HG02571 (cell line): Measurements from ENCODE around the gene CARS2.
"Not testable (repeated sequence)": the region's sequence is repeated elsewhere in the genome, so short reads cannot be mapped to it uniquely, and the experiment has no call there.

ENCODE experiments used
- ATAC-seq: cut with Tn5 transposase; IDR thresholded peaks from one replicate; pipeline ENCODE4 v1.9.1; 2021; ENCODE audit warnings: mild to moderate bottlenecking, moderate library complexity; ENCODE audit not compliant: unreplicated experiment

CARS2 gene

DNA sequence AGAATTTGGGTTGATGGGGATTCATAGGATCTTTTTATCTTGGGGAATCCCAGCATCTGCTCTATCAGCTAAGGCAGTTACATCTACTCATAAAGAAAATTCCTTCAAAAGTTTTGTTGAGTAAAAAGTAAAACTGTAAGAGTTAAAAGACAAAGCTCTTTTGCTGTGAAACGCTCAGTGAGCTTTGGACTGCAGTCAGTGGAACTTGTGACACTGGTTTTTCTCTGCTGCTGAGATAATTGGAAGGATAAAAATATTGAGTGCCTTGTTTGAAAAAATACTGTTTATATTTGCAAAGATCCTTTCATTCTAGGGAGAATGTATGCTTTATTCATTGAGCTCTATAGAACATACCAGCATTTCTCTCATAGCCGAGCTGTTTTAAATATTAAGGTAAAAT lies 85.3 kb downstream of the CARS2 start:
- ATAC-seq, result no peak

DNA sequence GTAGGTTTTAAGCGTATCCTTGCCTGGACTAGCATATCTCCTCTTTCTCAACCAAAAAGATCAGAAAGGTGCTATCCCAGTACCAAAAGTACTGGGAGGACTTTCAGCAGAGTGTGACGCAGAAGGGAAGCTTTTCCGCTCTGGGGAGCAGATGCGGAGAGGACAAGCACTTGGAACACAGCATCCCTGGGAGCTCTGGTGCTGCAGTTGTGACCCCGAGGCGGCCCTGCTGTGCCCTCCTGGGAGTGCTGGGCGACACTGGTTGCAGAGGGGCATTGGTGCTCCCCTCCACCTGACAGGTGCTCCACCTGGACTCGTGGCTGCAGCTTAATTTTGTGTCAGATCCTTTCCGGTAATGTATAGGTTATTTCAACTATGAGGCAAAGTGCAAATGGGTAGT lies 87.1 kb downstream of the CARS2 start:
- ATAC-seq, result no peak

DNA sequence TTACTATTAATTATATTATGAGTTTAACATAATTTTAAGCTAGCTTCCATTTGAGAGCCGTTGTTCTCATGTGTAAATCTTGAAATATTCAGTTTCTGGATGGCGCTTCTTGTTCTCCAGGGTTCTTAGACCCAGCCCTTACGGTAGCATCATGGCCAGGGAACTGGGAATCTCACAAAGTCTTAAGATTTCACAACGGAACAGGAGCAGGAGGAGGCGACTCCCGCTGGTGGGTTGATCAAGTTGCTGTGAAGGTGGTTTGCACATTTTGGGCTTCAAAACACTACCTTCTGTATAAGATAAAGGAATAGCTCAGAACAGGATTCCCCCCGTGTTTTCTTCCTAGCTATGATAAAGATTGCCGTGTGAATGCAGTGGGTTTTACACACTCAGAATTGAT lies 87.7 kb downstream of the CARS2 start:
- no peak for ATAC-seq

DNA sequence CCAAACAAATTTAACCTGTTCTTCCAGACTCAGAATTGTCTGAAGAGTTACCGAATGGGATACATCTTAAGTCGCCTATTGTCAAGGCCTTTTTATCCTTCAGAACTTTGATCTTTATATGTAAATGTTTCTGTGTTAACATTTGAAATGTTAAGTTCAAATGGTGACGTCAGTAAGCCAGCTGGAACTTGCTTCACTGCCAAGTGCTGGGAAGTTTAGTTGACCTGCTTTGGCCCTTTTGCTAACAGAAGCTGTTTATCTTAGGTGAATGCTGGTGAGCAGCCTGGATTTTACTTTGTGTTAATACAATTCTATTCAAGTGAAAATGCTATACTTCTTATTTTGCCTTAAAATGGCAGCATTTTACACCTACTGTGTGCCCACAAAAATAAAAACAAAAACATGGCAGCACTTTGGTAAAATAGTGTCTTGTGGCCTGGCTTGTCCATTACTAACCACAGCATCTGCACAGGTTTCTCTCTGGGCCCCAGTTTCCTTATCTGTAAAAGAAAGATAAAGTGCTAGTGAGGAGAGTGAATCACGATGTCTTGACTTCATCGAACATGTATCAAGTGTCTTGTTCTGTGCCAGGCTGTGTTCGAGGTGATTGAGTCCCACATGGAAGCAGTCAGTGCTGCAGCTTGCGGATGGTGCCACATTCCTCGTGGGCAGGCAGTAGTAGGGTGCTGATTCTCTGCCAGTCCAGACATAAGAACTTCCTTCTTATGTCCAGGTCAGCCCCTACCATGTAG lies 88.4 kb downstream of the CARS2 start:
- ATAC-seq, result no peak

DNA sequence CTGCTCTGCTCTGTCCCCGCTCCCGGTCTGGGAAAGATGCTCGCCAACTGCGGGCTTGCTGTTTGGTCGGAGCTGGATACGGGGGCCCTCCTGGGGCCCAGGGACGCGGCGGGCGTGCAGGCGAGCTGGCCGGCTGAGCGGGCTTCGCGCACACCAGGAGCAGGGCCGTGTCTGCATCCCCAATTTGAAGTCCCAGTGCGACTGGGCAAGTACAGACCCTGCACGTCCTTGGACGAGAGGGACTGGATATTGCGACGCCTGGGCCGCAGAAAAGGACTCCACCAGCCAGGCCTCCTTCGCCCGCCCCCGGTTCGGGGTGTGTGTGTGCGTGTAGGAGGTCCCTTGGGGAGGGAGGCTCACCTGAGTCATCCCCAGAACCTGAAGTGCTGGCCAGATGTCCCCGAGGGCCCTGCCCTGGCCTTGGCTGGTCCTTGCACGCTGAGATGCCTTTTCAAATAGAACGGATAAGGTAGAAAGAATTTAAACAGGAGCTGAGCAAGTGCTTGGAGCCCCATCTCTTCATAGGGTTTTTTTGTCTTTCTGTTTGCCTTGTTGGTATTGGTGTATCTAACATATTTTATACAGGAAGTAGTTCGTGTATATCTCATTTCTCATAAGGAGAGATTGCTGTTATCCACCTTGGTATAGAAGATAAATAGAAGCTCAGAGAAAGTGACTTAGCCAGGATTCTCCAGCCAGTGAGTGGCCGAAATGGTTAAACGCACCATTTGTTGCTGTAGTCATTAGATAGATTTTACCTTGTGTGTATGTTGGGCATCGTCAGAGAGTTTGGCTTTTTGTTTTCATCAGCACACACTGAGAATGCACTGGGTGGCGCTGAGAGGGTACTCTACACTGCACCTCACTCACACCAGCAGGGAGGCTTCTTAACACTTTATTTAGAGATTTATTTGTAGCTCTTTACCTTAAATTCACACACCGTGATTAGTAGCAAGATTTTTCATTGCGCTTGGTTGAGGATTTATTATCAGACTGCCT lies 89.5 kb downstream of the CARS2 start:
- peak; percentile 56 for ATAC-seq

DNA sequence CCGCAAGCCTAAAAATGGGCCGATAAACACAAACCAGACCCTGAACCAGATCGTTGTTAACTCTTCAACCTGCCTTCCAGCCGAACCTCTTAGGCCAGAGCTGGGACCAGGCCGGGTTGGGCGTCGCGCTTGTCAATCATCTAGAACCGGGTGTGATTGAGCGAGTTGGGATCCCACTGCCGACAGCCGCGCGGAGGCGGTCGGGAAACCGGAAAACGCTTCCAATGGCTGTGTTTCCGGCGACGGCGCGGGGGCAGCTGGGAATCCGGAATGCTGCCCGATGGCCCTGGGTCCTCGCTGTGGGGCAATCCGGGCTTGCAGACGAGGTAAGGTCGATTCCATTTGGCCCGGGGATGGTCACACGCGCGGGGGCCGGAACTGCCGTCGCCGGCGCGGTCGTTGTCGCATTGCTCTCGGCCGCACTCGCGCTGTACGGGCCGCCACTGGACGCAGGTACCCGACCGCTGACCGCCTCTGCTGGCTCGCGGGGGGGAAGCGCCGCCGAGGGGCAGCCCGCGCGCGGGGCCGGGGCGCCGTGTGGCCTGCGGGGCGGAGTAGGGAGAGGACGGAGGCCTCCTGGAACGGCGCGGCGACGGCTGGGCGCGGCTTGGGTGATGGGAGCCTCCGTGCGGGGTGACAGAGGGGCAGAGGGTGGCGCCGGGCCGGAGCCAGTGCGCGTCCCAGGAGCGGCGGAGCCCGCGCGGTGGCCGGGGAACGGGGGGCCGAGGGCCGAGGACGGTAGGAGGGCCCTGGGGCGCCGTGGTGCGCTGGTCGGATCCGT lies 90.4 kb downstream of the CARS2 start, which contains the start of gene NAXD:
Gene NAXD (plus strand): TSS at position 224 of the 781 bp plus-strand sequence. CDS start 57 bp downstream, at position 281.
- ATAC-seq, result peak; percentile 75

DNA sequence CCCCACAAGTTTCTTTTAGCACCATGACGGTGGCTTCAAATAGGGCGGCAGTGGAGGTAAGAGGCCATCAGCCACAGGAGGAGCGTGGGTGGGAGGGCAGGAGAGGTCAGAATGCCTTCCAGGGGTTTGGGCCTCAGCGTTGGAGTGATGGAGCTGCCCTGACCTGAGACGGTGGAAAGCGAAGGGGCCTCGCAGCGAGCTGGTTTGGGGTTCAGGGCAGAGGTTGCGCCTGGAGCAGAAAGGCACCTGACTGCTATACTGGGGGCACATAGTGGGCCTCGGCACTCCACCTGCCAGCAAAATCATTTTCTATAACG lies 91.0 kb downstream of the CARS2 start:
- ATAC-seq, result no peak

DNA sequence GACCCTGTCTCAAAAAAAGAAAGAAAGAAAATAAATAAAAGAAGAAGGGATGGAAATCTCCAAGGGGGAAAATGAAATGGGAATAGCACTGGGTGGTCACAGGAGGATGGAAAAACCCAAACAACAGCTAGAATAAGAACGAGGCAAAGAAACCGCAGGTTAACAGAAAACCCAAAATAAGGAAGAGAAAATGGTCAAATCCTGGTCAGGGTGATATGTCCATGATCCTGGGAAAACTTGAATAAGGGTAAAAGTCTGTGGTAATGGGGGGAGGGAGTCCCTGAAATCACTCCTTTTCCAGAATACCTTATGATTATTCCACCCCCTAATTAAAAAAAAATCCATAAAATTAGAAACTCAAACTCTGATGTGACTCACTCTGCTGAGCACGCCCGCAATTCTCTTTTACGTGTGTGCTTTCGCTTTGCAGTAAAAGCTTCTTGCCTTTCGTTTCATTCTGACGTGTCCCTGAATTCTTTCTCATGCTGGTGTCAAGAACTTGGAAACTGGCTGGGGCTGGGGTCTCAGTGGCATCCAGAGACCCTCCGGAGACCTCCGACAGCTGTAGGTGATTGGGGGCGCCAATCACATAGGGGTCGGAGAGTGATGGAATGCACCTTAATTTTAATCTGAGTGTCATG lies 94.8 kb downstream of the CARS2 start:
- ATAC-seq, result no peak

DNA sequence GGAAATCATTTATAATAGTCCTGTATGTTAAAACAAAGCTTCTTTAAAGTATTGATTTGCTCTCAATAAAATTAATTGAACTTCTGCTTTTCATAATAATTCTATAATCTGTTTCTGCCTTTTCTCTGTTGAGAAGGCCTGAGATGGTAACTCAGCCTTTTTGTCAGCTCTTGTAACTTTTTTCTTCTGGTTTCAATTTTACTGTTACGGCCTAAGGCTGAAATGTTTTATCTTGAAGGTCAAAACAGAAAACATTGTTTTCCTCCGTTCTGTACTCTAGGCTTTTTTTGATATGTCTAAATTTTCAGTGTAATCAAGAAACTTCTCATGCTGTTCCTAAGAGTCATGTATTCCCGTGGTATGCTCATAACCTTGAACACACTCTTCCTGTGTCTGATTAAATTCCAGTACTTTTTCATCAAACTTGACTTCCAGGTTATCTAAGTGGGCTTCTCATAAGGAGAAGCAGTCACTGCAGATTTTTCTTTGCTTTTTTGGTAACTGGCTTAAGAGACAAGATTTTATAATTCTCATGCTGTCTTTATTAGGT lies 98.2 kb downstream of the CARS2 start:
- ATAC-seq, result no peak

DNA sequence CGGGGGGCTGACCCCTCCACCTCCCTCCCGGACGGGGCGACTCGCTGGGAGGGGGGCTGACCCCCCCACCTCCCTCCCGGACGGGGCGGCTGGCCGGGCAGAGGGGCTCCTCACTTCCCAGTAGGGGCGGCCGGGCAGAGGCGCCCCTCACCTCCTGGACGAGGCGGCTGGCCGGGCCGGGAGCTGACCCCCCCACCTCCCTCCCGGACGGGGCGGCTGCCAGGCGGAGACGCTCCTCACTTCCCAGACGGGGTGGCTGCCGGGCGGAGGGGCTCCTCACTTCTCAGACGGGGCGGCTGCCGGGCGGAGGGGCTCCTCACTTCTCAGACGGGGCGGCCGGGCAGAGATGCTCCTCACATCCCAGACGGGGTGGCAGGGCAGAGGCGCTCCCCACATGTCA lies 99.6 kb downstream of the CARS2 start:
- not testable (repeated sequence) for ATAC-seq

DNA sequence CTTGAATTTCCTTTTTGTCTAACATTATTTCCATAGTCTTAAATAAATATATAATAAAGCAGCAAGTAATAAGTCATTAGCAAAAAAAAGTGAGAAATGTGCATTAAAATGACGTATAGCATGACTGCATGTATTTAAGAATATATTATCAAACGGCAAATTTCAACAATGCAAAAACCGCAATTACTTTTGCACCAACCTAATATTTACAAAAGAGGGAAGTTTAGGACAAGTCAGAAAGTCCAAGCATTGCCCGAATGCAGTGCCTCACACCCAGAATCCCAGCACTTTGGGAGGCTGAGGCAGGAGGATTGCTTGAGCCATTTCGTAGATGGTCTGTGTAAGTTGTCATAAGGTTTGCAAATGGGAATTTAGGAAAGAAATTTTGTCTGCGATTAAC lies 100.8 kb downstream of the CARS2 start:
- no peak for ATAC-seq

DNA sequence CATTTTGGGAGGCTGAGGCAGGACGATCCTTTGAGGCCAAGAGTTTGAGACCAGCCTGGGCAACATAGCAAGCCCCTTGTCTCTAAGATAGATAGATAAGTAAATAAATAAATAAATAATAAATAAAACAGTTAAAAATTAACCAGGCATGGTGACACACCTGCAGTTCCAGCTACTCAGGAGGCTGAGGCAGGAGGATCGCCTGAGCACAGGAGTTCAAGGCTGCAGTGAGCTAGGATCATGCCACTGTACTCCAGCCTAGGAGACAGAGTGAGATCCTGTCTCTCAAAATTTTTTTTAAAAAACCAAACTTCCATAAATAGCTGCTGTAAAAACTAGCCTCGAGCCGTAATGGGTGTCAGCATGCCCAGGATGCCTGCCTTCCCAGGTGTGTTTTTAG lies 104.9 kb downstream of the CARS2 start:
- ATAC-seq, result no peak

DNA sequence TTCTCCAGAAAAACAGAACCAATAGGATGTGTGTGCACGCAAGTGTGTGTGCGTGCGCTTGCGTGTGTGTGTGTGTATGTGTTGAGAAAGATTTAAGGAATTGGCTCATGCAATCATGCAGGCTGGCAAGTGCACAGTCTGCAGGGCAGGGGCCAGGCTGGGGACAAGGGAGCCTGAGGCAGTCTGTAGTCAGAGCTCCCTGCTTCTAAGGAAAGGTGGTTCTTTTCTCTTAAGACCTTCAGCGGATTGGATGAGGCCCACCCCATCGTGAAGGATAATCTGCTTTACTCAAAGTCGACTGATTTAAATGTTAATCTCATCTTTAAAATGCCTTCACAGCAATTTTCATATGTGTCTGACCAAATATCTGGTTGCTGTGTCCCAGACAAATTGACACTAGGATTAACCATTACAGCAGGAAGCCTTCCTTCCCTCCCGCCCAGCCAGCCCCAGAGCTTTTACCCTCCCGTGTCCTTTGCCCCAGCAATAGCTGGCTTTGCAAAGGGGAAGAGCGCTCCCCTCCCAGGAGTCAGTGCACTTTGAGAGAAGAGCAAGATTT lies 105.6 kb downstream of the CARS2 start:
- no peak for ATAC-seq

DNA sequence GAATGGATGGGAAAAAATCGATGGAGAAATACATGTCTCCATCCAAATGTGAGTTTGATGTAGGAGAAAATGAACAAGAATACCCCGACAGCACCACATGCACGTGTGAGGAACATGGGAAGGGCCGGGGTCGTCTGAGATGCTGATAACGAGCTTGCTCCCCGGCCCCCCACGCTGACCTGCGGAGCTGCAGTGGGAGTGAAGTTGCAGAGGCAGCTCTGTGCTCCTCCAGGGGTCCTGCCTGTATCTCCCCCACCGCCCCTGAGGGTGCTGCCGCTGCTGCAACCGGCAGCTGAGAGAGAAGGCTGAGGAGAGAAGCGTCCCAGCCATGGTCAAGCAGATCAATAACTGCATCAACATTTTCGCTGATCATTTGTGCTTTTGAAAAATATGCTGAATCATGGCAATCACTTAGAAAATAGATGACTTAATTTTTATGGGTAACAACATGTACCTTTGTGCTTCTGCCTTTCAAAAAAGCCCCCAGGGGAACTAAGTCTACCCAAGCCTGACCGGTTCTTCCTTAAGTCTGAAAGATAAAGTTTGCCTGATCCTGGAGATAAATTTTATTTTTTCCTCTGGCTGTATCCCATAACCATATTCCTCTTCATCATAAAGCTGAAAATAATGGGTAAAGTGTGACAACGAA lies 108.8 kb downstream of the CARS2 start:
- ATAC-seq, result no peak

DNA sequence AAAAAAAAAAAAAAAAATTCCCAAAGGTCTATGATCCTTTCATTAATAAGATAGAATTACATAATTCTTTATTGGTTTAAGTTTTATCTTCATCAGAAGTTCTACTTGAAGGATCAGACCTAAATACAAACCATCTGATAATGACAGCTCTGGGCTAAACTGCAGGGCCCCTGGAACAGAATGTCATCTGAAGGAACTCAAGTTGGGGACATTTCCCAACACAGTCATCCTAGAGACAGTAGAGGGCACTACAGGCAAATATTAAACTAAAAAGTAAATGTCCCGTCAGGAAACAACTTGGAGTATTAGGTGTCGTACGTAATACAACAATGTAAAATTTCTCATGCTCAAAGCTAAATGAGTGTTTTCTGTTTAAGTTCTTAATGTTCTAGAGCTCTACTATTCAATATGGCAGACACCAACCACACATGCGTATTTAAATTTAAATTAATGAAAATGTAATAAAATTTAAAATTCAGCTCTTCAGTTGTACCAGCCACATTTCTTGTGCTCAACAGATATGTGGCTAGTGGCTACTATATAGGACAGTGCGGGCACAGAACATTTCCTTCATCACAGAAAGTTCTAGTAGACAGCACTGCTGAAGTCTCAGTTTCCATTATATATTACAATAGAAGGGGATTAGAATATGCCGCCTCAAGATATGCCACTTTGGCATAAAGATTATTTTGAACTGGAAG lies 112.3 kb downstream of the CARS2 start:
- ATAC-seq, result peak; percentile 56

DNA sequence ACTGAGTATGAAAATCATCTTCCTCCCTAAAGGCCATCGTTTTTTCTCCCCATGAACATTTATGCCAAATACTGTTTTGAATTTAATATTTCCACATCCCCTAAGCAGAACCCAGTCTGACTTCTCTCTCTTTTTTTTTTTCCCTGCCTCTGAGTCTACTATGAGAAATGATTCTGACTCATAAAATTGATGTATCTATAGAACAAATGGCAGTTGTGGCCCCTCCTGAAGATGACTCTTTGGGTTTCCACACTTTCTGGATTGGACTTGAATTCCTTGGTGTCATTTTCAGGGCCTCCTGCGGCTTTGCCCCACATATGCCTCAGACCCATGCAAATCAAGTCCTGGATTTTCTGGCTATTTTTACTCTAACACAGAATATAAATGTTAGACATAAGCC lies 113.3 kb downstream of the CARS2 start:
- no peak for ATAC-seq
